Liver (tissue), 9 donors: Measurements from ENCODE around the gene OR2AJ1. TPM values are rescaled to one million over a fixed set of nuclear protein-coding genes. Genes with fewer than 3 reads are reported as not detected.

ENCODE experiments used
- DNase-seq: peaks from one replicate; pipeline ENCODE4 v3.0.0-alpha.2; 2017; ENCODE audit warnings: low spot score
- H3K27ac ChIP-seq, 2 donors: one replicate each; pipeline ENCODE4 v1.7.0; 2013; ENCODE audit warnings: inconsistent platforms in 2 of 2, low read length in 2 of 2, control low read depth in 1 of 2, low read depth in 1 of 2, mild to moderate bottlenecking in 1 of 2
- H3K27me3 ChIP-seq, 4 donors: one replicate each; pipeline versions ENCODE4 v1.6.1 to v1.7.0; 2013; ENCODE audit warnings: low read length in 3 of 4, inconsistent platforms in 1 of 4, mild to moderate bottlenecking in 1 of 4, moderate library complexity in 1 of 4; ENCODE audit not compliant: control insufficient read depth in 4 of 4, insufficient read depth in 4 of 4
- H3K36me3 ChIP-seq, 4 donors: one replicate each; pipeline versions ENCODE4 v1.6.1 to v1.7.0; 2013; ENCODE audit warnings: low read length in 3 of 4, mild to moderate bottlenecking in 3 of 4, low read depth in 1 of 4, moderate library complexity in 1 of 4; ENCODE audit not compliant: control insufficient read depth in 4 of 4, insufficient read depth in 3 of 4
- H3K4me1 ChIP-seq, 4 donors: one replicate each; pipeline versions ENCODE4 v1.6.1 to v1.7.0; 2013; ENCODE audit warnings: low read length in 3 of 4, mild to moderate bottlenecking in 3 of 4, moderate library complexity in 1 of 4; ENCODE audit not compliant: control insufficient read depth in 4 of 4, insufficient read depth in 4 of 4
- H3K4me3 ChIP-seq, 3 donors: one replicate each; pipeline versions ENCODE4 v1.6.1 to v1.7.0; 2013; ENCODE audit warnings: low read length in 3 of 3, control low read depth in 1 of 3, low read depth in 1 of 3, mild to moderate bottlenecking in 1 of 3
- H3K9ac ChIP-seq, 2 donors: one replicate each; pipeline ENCODE4 v1.7.0; 2013; ENCODE audit warnings: low read length in 2 of 2, mild to moderate bottlenecking in 2 of 2, moderate library complexity in 2 of 2, control low read depth in 1 of 2, low read depth in 1 of 2
- H3K9me3 ChIP-seq, 4 donors: one replicate each; pipeline versions ENCODE4 v1.6.1 to v1.7.0; 2013; ENCODE audit warnings: low read length in 3 of 4; ENCODE audit not compliant: control insufficient read depth in 4 of 4
- FOXA1 ChIP-seq: IDR thresholded peaks from 2 replicates; pipeline ENCODE4 v1.6.1; 2016; ENCODE audit warnings: antibody characterized with exemption
- FOXA2 ChIP-seq: IDR thresholded peaks from 2 replicates; pipeline ENCODE4 v1.6.1; 2016; ENCODE audit warnings: antibody characterized with exemption
- GABPA ChIP-seq, 2 donors: IDR thresholded peaks in 1 of 2; conservative IDR thresholded peaks in 1 of 2; 2 replicates each; pipeline ENCODE4 v1.6.1; 2016; ENCODE audit warnings: antibody characterized with exemption in 2 of 2, mild to moderate bottlenecking in 1 of 2, moderate library complexity in 1 of 2
- HNF4A ChIP-seq, 2 donors: conservative IDR thresholded peaks; 2 replicates each; pipeline ENCODE4 v1.6.1; 2016; ENCODE audit warnings: antibody characterized with exemption in 2 of 2, mild to moderate bottlenecking in 2 of 2
- HNF4G ChIP-seq: IDR thresholded peaks from 2 replicates; pipeline ENCODE4 v1.6.1; 2016; ENCODE audit warnings: antibody characterized with exemption
- JUND ChIP-seq, 2 donors: IDR thresholded peaks; 2 replicates each; pipeline ENCODE4 v1.6.1; 2016; ENCODE audit warnings: antibody characterized with exemption in 2 of 2
- NR2F2 ChIP-seq: IDR thresholded peaks from 2 replicates; pipeline ENCODE4 v1.6.1; 2016; ENCODE audit warnings: antibody characterized with exemption
- RAD21 ChIP-seq, 2 donors: IDR thresholded peaks; 2 replicates each; pipeline ENCODE4 v1.6.1; 2016; ENCODE audit warnings: antibody characterized with exemption in 2 of 2, mild to moderate bottlenecking in 2 of 2
- RXRA ChIP-seq, 2 donors: IDR thresholded peaks; 2 replicates each; pipeline ENCODE4 v1.6.1; 2017 to 2018; ENCODE audit warnings: antibody characterized with exemption in 2 of 2, mild to moderate bottlenecking in 1 of 2
- SP1 ChIP-seq: IDR thresholded peaks from 2 replicates; pipeline ENCODE4 v1.6.1; 2018; ENCODE audit warnings: antibody characterized with exemption, mild to moderate bottlenecking
- TAF1 ChIP-seq: conservative IDR thresholded peaks from 2 replicates; pipeline ENCODE4 v1.6.1; 2016; ENCODE audit warnings: antibody characterized with exemption, mild to moderate bottlenecking
- YY1 ChIP-seq: IDR thresholded peaks from 2 replicates; pipeline ENCODE4 v1.6.1; 2016; ENCODE audit warnings: antibody characterized with exemption, mild to moderate bottlenecking
- WGBS: extraction: QIAGEN DNeasy Blood & Tissue Kit; methylation state at CpG from one replicate; pipeline ENCODE4 v1.1.7; 2013; 5-methylcytosine and 5-hydroxymethylcytosine counted together
- polyA plus RNA-seq, 2 donors: library from polyadenylated mRNA; stranded (reverse) in 1 of 2; unstranded in 1 of 2; fragments of 200-250 nt in 1 of 2; fragments of >200 nt in 1 of 2; fragmentation: Nextera tagmentation in 1 of 2; extraction: Ambion mirVana in 1 of 2; gene quantifications; one replicate each; pipeline versions ENCODE4 v1.2.1 to v1.2.3, GENCODE V29; 2013 to 2015
- total RNA-seq, 2 donors: library from RNA; depleted of rRNA; stranded (reverse); fragments of >200 nt; gene quantifications; one replicate each; pipeline ENCODE4 v1.2.3, GENCODE V29; 2014
- TF ChIP-seq, protein P1 (sequence below): fragments of 150-350 bp; IDR thresholded peaks from 2 replicates; pipeline ENCODE4 v1.5.1; 2017; ENCODE audit warnings: improper control_type of control experiment, low read depth, low read length; ENCODE audit not compliant: missing input control
- TF ChIP-seq, protein P2 (sequence below): IDR thresholded peaks from 2 replicates; pipeline ENCODE4 v1.6.1; 2016; ENCODE audit warnings: antibody characterized with exemption
- TF ChIP-seq, protein P3 (sequence below): IDR thresholded peaks from 2 replicates; pipeline ENCODE4 v1.6.1; 2016; ENCODE audit warnings: antibody characterized with exemption, mild to moderate bottlenecking
- TF ChIP-seq, protein P4 (sequence below): IDR thresholded peaks from 2 replicates; pipeline ENCODE4 v1.6.1; 2016; ENCODE audit warnings: antibody characterized with exemption
- TF ChIP-seq, protein P5 (sequence below): IDR thresholded peaks from 2 replicates; pipeline ENCODE4 v1.6.1; 2016; ENCODE audit warnings: antibody characterized with exemption
- donor health status: healthy.
- donor health status: healthy.
- donor health status: healthy.
- donor health status: healthy.
- donor health status: healthy.

Gene OR2AJ1
- total and polyA plus RNA-seq, 4 donors, result not detected

DNA sequence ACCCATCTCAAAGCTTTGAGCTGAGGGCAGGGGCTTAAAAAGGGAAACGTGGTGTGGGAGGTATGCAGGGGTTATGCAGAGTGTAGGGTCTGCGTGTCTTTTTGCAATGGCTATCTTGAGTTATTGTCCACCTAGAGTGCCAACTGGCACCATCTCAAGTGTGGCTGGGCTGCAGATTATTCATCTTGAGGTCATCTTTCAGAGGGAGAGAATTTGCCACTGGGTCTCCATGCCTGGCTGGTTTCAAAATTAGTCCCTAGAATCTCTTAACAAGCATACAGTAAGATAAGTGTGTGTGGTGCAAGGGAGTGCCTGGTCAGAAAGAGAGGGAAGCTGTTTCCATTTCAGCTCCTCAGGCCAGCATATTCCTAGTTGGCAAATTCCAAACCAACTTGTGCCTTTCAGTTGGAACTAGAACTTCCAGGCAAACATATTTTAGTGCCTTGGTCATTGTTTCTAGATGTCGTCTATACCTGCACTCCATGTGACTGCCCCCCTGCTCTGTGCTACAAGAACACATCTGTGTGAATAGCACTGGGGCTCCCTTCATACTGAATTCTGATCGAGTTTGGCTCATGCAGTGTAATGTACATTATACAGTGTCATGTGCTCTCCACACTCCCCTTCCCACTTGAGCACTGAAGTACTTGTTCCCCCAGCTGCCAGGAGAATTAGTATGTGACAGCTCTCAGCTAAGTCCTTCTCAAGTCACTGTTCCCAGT, 9.6 kb upstream of the OR2AJ1 start:
- Histone ChIP-seq H3K4me3 (no peak overlapping the region), H3K9me3 (no peaks in the 10 kb centered on the region), H3K27ac (no peak overlapping the region), H3K27me3 (no peaks in the 10 kb centered on the region), H3K36me3 (no peaks in the 10 kb centered on the region), H3K4me1 (no peaks in the 10 kb centered on the region), H3K9ac (no peak overlapping the region)
- DNase-seq, result no peak
- TF ChIP-seq FOXA2, result no peak
- TF ChIP-seq SP1, result no peak
- TF ChIP-seq HNF4G, result no peak
- no peak for TF ChIP-seq RXRA (IDR thresholded peaks at IDR 0.05)
- no peak for TF ChIP-seq NR2F2
- TF ChIP-seq, protein P1, sequence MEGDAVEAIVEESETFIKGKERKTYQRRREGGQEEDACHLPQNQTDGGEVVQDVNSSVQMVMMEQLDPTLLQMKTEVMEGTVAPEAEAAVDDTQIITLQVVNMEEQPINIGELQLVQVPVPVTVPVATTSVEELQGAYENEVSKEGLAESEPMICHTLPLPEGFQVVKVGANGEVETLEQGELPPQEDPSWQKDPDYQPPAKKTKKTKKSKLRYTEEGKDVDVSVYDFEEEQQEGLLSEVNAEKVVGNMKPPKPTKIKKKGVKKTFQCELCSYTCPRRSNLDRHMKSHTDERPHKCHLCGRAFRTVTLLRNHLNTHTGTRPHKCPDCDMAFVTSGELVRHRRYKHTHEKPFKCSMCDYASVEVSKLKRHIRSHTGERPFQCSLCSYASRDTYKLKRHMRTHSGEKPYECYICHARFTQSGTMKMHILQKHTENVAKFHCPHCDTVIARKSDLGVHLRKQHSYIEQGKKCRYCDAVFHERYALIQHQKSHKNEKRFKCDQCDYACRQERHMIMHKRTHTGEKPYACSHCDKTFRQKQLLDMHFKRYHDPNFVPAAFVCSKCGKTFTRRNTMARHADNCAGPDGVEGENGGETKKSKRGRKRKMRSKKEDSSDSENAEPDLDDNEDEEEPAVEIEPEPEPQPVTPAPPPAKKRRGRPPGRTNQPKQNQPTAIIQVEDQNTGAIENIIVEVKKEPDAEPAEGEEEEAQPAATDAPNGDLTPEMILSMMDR, result no peak
- TF ChIP-seq, protein P2, sequence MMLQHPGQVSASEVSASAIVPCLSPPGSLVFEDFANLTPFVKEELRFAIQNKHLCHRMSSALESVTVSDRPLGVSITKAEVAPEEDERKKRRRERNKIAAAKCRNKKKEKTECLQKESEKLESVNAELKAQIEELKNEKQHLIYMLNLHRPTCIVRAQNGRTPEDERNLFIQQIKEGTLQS, result no peak
- TF ChIP-seq HNF4A (conservative IDR thresholded peaks at IDR 0.05), result no peak
- TF ChIP-seq JUND (IDR thresholded peaks at IDR 0.05), result no peak
- no peak for TF ChIP-seq TAF1
- TF ChIP-seq YY1, result no peak
- TF ChIP-seq, protein P3, sequence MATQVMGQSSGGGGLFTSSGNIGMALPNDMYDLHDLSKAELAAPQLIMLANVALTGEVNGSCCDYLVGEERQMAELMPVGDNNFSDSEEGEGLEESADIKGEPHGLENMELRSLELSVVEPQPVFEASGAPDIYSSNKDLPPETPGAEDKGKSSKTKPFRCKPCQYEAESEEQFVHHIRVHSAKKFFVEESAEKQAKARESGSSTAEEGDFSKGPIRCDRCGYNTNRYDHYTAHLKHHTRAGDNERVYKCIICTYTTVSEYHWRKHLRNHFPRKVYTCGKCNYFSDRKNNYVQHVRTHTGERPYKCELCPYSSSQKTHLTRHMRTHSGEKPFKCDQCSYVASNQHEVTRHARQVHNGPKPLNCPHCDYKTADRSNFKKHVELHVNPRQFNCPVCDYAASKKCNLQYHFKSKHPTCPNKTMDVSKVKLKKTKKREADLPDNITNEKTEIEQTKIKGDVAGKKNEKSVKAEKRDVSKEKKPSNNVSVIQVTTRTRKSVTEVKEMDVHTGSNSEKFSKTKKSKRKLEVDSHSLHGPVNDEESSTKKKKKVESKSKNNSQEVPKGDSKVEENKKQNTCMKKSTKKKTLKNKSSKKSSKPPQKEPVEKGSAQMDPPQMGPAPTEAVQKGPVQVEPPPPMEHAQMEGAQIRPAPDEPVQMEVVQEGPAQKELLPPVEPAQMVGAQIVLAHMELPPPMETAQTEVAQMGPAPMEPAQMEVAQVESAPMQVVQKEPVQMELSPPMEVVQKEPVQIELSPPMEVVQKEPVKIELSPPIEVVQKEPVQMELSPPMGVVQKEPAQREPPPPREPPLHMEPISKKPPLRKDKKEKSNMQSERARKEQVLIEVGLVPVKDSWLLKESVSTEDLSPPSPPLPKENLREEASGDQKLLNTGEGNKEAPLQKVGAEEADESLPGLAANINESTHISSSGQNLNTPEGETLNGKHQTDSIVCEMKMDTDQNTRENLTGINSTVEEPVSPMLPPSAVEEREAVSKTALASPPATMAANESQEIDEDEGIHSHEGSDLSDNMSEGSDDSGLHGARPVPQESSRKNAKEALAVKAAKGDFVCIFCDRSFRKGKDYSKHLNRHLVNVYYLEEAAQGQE, result no peak
- no peak for TF ChIP-seq GABPA (IDR thresholded peaks at IDR 0.05 in 1 of 2, conservative IDR thresholded peaks at IDR 0.05 in 1 of 2)
- TF ChIP-seq, protein P4, sequence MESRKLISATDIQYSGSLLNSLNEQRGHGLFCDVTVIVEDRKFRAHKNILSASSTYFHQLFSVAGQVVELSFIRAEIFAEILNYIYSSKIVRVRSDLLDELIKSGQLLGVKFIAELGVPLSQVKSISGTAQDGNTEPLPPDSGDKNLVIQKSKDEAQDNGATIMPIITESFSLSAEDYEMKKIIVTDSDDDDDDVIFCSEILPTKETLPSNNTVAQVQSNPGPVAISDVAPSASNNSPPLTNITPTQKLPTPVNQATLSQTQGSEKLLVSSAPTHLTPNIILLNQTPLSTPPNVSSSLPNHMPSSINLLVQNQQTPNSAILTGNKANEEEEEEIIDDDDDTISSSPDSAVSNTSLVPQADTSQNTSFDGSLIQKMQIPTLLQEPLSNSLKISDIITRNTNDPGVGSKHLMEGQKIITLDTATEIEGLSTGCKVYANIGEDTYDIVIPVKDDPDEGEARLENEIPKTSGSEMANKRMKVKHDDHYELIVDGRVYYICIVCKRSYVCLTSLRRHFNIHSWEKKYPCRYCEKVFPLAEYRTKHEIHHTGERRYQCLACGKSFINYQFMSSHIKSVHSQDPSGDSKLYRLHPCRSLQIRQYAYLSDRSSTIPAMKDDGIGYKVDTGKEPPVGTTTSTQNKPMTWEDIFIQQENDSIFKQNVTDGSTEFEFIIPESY, result no peak
- TF ChIP-seq, protein P5, sequence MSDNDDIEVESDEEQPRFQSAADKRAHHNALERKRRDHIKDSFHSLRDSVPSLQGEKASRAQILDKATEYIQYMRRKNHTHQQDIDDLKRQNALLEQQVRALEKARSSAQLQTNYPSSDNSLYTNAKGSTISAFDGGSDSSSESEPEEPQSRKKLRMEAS, result no peak
- TF ChIP-seq FOXA1, result no peak
- TF ChIP-seq RAD21 (IDR thresholded peaks at IDR 0.05), result no peak
- WGBS, result 53% methylated on average over 4 of the region's 4 CpGs
